ENCODE results near the gene TECTB. TPM values are rescaled to one million over a fixed set of nuclear protein-coding genes. Genes with fewer than 3 reads are reported as not detected.

The TECTB gene
- total RNA-seq, 4 donors from 2014 or later = not detected

GRCh38 chr10:112240441-112240840 is 42.8 kb upstream of the TECTB start:
- Histone ChIP-seq H3K9me3 (peaks cover 0 to 35% (median 3%) of the 10 kb centered on the region in 4 donors), H3K4me3 (no peak overlapping the region), H3K27me3 (no peaks in the 10 kb centered on the region), H3K36me3 (no peaks in the 10 kb centered on the region), H3K27ac (no peak overlapping the region), H3K4me1 (no peaks in the 10 kb centered on the region)
- WGBS, 2 donors = 87 to 92% methylated on average over 7 to 10 of the region's 13 CpGs
- no peak for TF ChIP-seq EP300 (IDR thresholded peaks at IDR 0.05)
- DNase-seq (ENCODE audit: low spot score in 2 of 2) = no peak

- TF ChIP-seq EP300 (IDR thresholded peaks at IDR 0.05) (no peak), POLR2A (IDR thresholded peaks at IDR 0.05) (no peak), CTCF (IDR thresholded peaks at IDR 0.05) (no peak)
- peaks cover 0 to 35% (median 3%) of the 10 kb centered on the region in 4 donors for H3K9me3 ChIP-seq
- WGBS, 2 donors = 50 to 82% methylated on average over 2 of the region's 2 CpGs
- no peak overlapping the region for H3K27ac ChIP-seq
- no peaks in the 10 kb centered on the region for H3K4me1 ChIP-seq
- no peaks in the 10 kb centered on the region for H3K36me3 ChIP-seq
- H3K27me3 ChIP-seq = no peaks in the 10 kb centered on the region
- H3K4me3 ChIP-seq = no peak overlapping the region
- DNase-seq (ENCODE audit: low spot score in 2 of 2) = no peak
Measured at GRCh38 chr10:112241651-112242341, 41.4 kb upstream of the TECTB start.

- H3K4me3 ChIP-seq = no peak overlapping the region
- no peak overlapping the region for H3K27ac ChIP-seq
- WGBS, 2 donors = 84 to 86% methylated on average over 2 of the region's 2 CpGs
- TF ChIP-seq POLR2A (IDR thresholded peaks at IDR 0.05) (no peak), EP300 (IDR thresholded peaks at IDR 0.05) (no peak), CTCF (IDR thresholded peaks at IDR 0.05) (no peak)
- no peaks in the 10 kb centered on the region for H3K27me3 ChIP-seq
- no peak for DNase-seq (ENCODE audit: low spot score in 2 of 2)
- no peaks in the 10 kb centered on the region for H3K4me1 ChIP-seq
- peaks cover 0 to 34% (median 3%) of the 10 kb centered on the region in 4 donors for H3K9me3 ChIP-seq
- no peaks in the 10 kb centered on the region for H3K36me3 ChIP-seq
Measured at GRCh38 chr10:112242769-112243168, 40.4 kb upstream of the TECTB start.

- Histone ChIP-seq H3K4me3 (no peak overlapping the region), H3K9me3 (peaks cover 0 to 27% (median 3%) of the 10 kb centered on the region in 4 donors), H3K4me1 (no peaks in the 10 kb centered on the region), H3K27ac (no peak overlapping the region), H3K36me3 (no peaks in the 10 kb centered on the region), H3K27me3 (no peaks in the 10 kb centered on the region)
- TF ChIP-seq CTCF (IDR thresholded peaks at IDR 0.05) (no peak), POLR2A (IDR thresholded peaks at IDR 0.05) (no peak), EP300 (IDR thresholded peaks at IDR 0.05) (no peak)
- DNase-seq (ENCODE audit: low spot score in 2 of 2) = no peak
- 85 to 89% methylated on average over 6 of the region's 6 CpGs for WGBS, 2 donors
Measured at GRCh38 chr10:112243713-112244112, 39.5 kb upstream of the TECTB start.

- H3K36me3 ChIP-seq = no peaks in the 10 kb centered on the region
- 87 to 92% methylated on average over 2 of the region's 2 CpGs for WGBS, 2 donors
- H3K9me3 ChIP-seq = peaks cover 0 to 27% (median 3%) of the 10 kb centered on the region in 4 donors
- no peaks in the 10 kb centered on the region for H3K27me3 ChIP-seq
- TF ChIP-seq EP300 (IDR thresholded peaks at IDR 0.05) = no peak
- TF ChIP-seq POLR2A (IDR thresholded peaks at IDR 0.05) = no peak
- TF ChIP-seq CTCF (IDR thresholded peaks at IDR 0.05) = no peak
- no peaks in the 10 kb centered on the region for H3K4me1 ChIP-seq
- H3K4me3 ChIP-seq = no peak overlapping the region
- H3K27ac ChIP-seq = no peak overlapping the region
- no peak for DNase-seq (ENCODE audit: low spot score in 2 of 2)
Measured at GRCh38 chr10:112244197-112244596, 39.0 kb upstream of the TECTB start.
